MM.1S (cell line): ENCODE measurements around the gene HSD17B10.

Source experiments
- DNase-seq: peaks from one replicate; pipeline ENCODE4 v3.0.0-alpha.2; 2015
- H2AFZ ChIP-seq: fragments of 300-600 bp; sonication (generic); 2 replicates; pipeline ENCODE4 v1.6.0; 2016; ENCODE audit warnings: antibody characterized with exemption, low read length
- H3F3A ChIP-seq: fragments of 300-600 bp; sonication (generic); 2 replicates; pipeline ENCODE4 v1.6.1; 2016; ENCODE audit warnings: mild to moderate bottlenecking, antibody characterized with exemption, low read length, moderate library complexity, mixed read lengths; ENCODE audit not compliant: insufficient read depth
- H3K27ac ChIP-seq: fragments of 300-600 bp; sonication (generic); 2 replicates; pipeline ENCODE4 v1.5.1; 2016; ENCODE audit warnings: mild to moderate bottlenecking, low read length
- H3K27me3 ChIP-seq: fragments of 300-600 bp; sonication (generic); replicated peaks from 2 replicates; pipeline ENCODE4 v1.6.0; 2016; ENCODE audit warnings: low read length; ENCODE audit not compliant: insufficient read depth
- H3K36me3 ChIP-seq: fragments of 300-600 bp; sonication (generic); replicated peaks from 2 replicates; pipeline ENCODE4 v1.6.1; 2016; ENCODE audit warnings: mild to moderate bottlenecking, low read length, mixed read lengths; ENCODE audit not compliant: insufficient read depth
- H3K4me1 ChIP-seq: fragments of 300-600 bp; sonication (generic); 2 replicates; pipeline ENCODE4 v1.6.1; 2016; ENCODE audit warnings: low read length, mixed read lengths
- H3K4me2 ChIP-seq: fragments of 300-600 bp; sonication (generic); 2 replicates; pipeline ENCODE4 v1.6.0; 2016; ENCODE audit warnings: low read depth, low read length
- H3K4me3 ChIP-seq: fragments of 300-600 bp; sonication (generic); 2 replicates; pipeline ENCODE4 v1.5.1; 2016; ENCODE audit warnings: low read length, mixed read lengths
- H3K79me2 ChIP-seq: fragments of 300-600 bp; sonication (generic); 2 replicates; pipeline ENCODE4 v1.6.1; 2016; ENCODE audit warnings: mixed run types, low read length, mixed read lengths
- H3K9ac ChIP-seq: fragments of 300-600 bp; sonication (generic); 2 replicates; pipeline ENCODE4 v1.6.1; 2016; ENCODE audit warnings: low read length, mixed read lengths
- H3K9me2 ChIP-seq: fragments of 300-600 bp; sonication (generic); replicated peaks from 2 replicates; pipeline ENCODE4 v1.6.1; 2016; ENCODE audit warnings: mild to moderate bottlenecking, low read length, mixed read lengths; ENCODE audit not compliant: insufficient read depth
- H3K9me3 ChIP-seq: fragments of 300-600 bp; sonication (generic); replicated peaks from 2 replicates; pipeline ENCODE4 v1.6.1; 2016; ENCODE audit warnings: mild to moderate bottlenecking, low read length, mixed read lengths; ENCODE audit not compliant: insufficient read depth
- H4K20me1 ChIP-seq: fragments of 300-600 bp; sonication (generic); 2 replicates; pipeline ENCODE4 v1.6.1; 2016; ENCODE audit warnings: mild to moderate bottlenecking, low read length, moderate library complexity, mixed read lengths; ENCODE audit not compliant: insufficient read depth
- EZH2 ChIP-seq: fragments of 300-600 bp; sonication (generic); optimal IDR thresholded peaks from 2 replicates; pipeline ENCODE3; 2017; ENCODE audit warnings: low read depth, mild to moderate bottlenecking, antibody characterized with exemption, low read length, mixed read lengths
- EZH2phosphoT487 ChIP-seq: fragments of 300-600 bp; sonication (generic); IDR thresholded peaks from 2 replicates; pipeline ENCODE4 v1.6.1; 2018; ENCODE audit warnings: antibody characterized with exemption, low read length
- TF ChIP-seq, protein P1 (sequence below): fragments of 300-600 bp; sonication (generic); IDR thresholded peaks from 2 replicates; pipeline ENCODE4 v1.5.1; 2016; ENCODE audit warnings: antibody characterized with exemption, low read length, mixed read lengths

The HSD17B10 gene

DNA sequence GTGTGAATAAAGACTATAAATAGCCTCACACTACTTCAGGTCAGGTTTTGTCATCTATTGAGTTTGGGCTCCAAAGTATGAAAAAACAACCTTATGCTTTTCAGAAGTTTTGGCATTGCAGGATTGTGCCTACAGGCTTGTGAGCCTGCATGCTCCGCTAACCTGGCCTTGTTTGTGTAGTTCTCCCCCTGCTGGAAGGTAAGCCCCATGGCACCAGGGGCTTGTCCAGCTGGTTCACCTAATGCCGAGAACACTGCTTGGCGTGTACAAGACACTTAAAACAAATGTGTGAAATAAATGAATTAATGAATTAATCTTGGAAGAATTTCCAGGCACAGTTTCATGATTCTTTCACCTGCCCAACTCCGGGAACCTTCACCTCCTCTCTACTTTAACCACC is 1.8 kb upstream of the HSD17B10 start:
- H2AFZ ChIP-seq = no peak overlapping the region
- H4K20me1 ChIP-seq = no peaks in the 10 kb centered on the region
- TF ChIP-seq, protein P1, sequence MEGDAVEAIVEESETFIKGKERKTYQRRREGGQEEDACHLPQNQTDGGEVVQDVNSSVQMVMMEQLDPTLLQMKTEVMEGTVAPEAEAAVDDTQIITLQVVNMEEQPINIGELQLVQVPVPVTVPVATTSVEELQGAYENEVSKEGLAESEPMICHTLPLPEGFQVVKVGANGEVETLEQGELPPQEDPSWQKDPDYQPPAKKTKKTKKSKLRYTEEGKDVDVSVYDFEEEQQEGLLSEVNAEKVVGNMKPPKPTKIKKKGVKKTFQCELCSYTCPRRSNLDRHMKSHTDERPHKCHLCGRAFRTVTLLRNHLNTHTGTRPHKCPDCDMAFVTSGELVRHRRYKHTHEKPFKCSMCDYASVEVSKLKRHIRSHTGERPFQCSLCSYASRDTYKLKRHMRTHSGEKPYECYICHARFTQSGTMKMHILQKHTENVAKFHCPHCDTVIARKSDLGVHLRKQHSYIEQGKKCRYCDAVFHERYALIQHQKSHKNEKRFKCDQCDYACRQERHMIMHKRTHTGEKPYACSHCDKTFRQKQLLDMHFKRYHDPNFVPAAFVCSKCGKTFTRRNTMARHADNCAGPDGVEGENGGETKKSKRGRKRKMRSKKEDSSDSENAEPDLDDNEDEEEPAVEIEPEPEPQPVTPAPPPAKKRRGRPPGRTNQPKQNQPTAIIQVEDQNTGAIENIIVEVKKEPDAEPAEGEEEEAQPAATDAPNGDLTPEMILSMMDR = peak; percentile 79
- TF ChIP-seq EZH2 (no peak), EZH2phosphoT487 (no peak)
- H3F3A ChIP-seq = no peaks in the 10 kb centered on the region
- H3K4me2 ChIP-seq = no peak overlapping the region
- peak; percentile 78 for DNase-seq
- peaks cover 11% of the 10 kb centered on the region for H3K79me2 ChIP-seq
- no peak overlapping the region for H3K9ac ChIP-seq
- H3K36me3 ChIP-seq = no peaks in the 10 kb centered on the region
- no peaks in the 10 kb centered on the region for H3K9me3 ChIP-seq
- no peak overlapping the region for H3K4me3 ChIP-seq
- H3K27ac ChIP-seq = no peak overlapping the region
- H3K27me3 ChIP-seq = no peaks in the 10 kb centered on the region
- no peaks in the 10 kb centered on the region for H3K9me2 ChIP-seq
- no peaks in the 10 kb centered on the region for H3K4me1 ChIP-seq

DNA sequence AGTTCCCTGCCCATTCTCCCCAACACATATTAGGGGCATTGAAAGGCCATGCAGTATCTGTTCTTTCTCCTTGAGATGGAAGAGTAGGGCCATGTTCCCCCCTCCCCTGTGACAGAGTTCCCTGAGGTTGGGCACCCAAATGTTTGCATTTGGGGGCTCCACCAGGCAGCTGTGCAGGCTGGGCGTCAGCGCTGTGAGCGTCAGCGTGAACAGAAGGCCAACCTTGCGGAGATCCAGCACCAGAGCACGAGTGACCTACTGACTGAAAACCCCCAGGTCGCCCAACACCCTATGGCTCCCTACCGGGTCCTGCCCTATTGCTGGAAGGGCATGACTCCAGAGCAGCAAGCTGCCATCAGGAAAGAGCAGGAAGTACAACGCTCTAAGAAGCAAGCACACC is 3.9 kb downstream of the HSD17B10 start:
- Histone ChIP-seq H3K9me2 (no peaks in the 10 kb centered on the region), H3K27ac (no peak overlapping the region), H3K36me3 (no peaks in the 10 kb centered on the region), H3F3A (no peaks in the 10 kb centered on the region), H3K9me3 (no peaks in the 10 kb centered on the region), H3K4me2 (no peak overlapping the region), H2AFZ (no peak overlapping the region), H3K9ac (no peak overlapping the region), H3K4me1 (no peaks in the 10 kb centered on the region), H3K27me3 (no peaks in the 10 kb centered on the region), H4K20me1 (no peaks in the 10 kb centered on the region), H3K79me2 (peaks cover 11% of the 10 kb centered on the region), H3K4me3 (no peak overlapping the region)
- no peak for DNase-seq
- TF ChIP-seq EZH2phosphoT487 (no peak), EZH2 (no peak)
- TF ChIP-seq, protein P1 = no peak

DNA sequence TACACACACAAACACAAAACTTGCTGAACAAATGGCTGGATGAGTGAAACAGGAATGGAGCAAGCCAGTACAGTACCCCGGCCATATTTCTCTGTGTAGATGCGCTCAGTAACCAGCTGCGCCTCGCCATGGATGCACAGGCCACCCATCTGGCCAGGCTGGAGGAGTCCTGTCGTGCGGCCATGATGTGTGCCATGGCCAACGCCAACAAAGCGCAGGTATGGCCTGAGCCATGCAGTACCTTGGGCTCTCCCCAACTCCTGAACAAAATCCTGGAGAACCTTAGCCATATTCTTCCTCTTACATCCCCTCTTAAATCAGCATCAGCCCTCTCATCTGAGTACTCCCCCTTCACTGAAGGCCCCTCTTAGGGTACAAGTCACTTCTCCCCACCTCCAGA is 4.4 kb downstream of the HSD17B10 start:
- H3K9ac ChIP-seq = no peak overlapping the region
- H3K4me1 ChIP-seq = no peaks in the 10 kb centered on the region
- no peak overlapping the region for H3K4me3 ChIP-seq
- peaks cover 11% of the 10 kb centered on the region for H3K79me2 ChIP-seq
- no peak overlapping the region for H3K4me2 ChIP-seq
- DNase-seq = no peak
- no peak overlapping the region for H2AFZ ChIP-seq
- TF ChIP-seq EZH2phosphoT487 = no peak
- TF ChIP-seq, protein P1 = no peak
- TF ChIP-seq EZH2 = no peak
- no peaks in the 10 kb centered on the region for H3K36me3 ChIP-seq
- H3K9me3 ChIP-seq = no peaks in the 10 kb centered on the region
- H3K9me2 ChIP-seq = no peaks in the 10 kb centered on the region
- no peaks in the 10 kb centered on the region for H4K20me1 ChIP-seq
- no peak overlapping the region for H3K27ac ChIP-seq
- no peaks in the 10 kb centered on the region for H3K27me3 ChIP-seq
- H3F3A ChIP-seq = no peaks in the 10 kb centered on the region
